ENCODE measurements around the gene ANXA2R.

ANXA2R gene

DNA sequence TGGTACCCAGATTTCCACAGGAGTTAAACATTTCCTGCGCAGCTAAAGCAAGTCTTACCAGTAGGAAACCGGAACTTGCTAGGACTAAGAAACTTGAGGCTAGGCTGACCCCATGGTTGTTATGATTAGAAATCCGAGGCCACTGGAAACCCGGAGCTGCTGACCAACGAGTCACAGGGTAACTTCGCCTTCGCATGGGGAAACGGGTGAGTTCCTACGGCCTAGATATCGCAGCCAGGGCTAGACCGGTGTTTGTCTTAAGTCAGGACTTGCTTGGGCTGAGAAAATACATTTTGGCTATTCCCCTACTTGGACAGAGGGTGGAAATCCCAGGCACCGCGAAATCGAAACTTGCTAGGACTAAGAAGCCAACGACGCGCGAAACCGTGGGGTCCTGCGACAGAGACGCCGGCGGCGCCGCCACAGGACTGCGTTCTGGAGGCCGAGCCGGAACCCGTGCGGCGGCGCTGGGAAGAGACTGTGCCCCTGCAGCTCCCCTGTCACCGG lies 1.6 kb upstream of the ANXA2R start:
- H3K36me3 ChIP-seq (ENCODE audit: control insufficient read depth, low read length) = no peaks in the 10 kb centered on the region; the same call in 1 of the 2 replicates
- no peaks in the 10 kb centered on the region; the same call in 1 of the 2 replicates for H4K20me1 ChIP-seq (ENCODE audit: control insufficient read depth, insufficient read depth, low read depth, low read length)
- peaks cover 49% of the 10 kb centered on the region for H3K4me1 ChIP-seq (ENCODE audit: control insufficient read depth, low read length)
- H3F3A ChIP-seq (ENCODE audit: control insufficient read depth, insufficient read depth) = peaks cover 22% of the 10 kb centered on the region
- peak overlapping the region; percentile 96 for H3K4me2 ChIP-seq (ENCODE audit: low read length)
- H3K9me2 ChIP-seq (replicated peaks; ENCODE audit: control insufficient read depth, low read length) = no peaks in the 10 kb centered on the region
- H3K27me3 ChIP-seq (ENCODE audit: control insufficient read depth, low read length) = no peaks in the 10 kb centered on the region
- H3K79me2 ChIP-seq (ENCODE audit: control insufficient read depth, low read length) = peaks cover 35% of the 10 kb centered on the region
- peak overlapping the region; percentile 93 for H3K4me3 ChIP-seq (ENCODE audit: low read length)
- no peaks in the 10 kb centered on the region for H3K9me3 ChIP-seq (ENCODE audit: control insufficient read depth, insufficient read depth, low read length)
- H3K27ac ChIP-seq (ENCODE audit: low read depth, low read length) = peak overlapping the region; percentile 93
- TF ChIP-seq, protein P1, sequence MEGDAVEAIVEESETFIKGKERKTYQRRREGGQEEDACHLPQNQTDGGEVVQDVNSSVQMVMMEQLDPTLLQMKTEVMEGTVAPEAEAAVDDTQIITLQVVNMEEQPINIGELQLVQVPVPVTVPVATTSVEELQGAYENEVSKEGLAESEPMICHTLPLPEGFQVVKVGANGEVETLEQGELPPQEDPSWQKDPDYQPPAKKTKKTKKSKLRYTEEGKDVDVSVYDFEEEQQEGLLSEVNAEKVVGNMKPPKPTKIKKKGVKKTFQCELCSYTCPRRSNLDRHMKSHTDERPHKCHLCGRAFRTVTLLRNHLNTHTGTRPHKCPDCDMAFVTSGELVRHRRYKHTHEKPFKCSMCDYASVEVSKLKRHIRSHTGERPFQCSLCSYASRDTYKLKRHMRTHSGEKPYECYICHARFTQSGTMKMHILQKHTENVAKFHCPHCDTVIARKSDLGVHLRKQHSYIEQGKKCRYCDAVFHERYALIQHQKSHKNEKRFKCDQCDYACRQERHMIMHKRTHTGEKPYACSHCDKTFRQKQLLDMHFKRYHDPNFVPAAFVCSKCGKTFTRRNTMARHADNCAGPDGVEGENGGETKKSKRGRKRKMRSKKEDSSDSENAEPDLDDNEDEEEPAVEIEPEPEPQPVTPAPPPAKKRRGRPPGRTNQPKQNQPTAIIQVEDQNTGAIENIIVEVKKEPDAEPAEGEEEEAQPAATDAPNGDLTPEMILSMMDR (IDR thresholded peaks at IDR 0.05; ENCODE audit: low read depth, low read length, poor library complexity, severe bottlenecking) = no peak
- TF ChIP-seq EZH2phosphoT487 (IDR thresholded peaks at IDR 0.05; ENCODE audit: borderline replicate concordance, low read length) = no peak

DNA sequence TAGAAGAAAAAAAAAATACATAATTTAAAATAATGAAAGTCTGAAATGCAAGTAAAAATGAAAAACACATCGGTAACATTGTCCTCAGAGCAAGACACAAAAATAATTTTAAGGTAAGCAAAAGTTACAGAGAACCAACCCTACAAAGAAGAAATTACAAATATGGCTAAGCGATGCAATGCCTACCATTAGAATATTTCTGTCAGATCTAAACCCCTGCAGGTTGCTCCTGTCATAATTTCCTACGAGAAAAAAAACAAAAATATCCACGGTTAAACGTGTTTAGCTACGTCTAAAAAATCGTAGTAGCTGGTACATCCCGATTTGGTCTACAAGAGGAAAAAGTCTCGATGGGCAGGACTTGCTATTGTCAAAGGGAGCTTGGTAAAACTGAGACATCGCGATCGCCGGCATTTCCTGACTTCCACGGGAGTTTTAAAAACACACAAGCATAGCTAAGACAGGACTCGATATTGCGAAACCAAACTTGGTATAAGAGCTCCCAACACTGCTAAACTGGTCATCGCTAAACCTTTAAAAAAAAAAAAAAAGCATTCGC lies 1.1 kb upstream of the ANXA2R start:
- H3K79me2 ChIP-seq (ENCODE audit: control insufficient read depth, low read length) = peaks cover 35% of the 10 kb centered on the region
- no peaks in the 10 kb centered on the region for H3K9me2 ChIP-seq (replicated peaks; ENCODE audit: control insufficient read depth, low read length)
- H4K20me1 ChIP-seq (ENCODE audit: control insufficient read depth, insufficient read depth, low read depth, low read length) = no peaks in the 10 kb centered on the region; the same call in 1 of the 2 replicates
- H3K4me1 ChIP-seq (ENCODE audit: control insufficient read depth, low read length) = peaks cover 49% of the 10 kb centered on the region
- peak overlapping the region; percentile 96 for H3K4me2 ChIP-seq (ENCODE audit: low read length)
- peak overlapping the region; percentile 93 for H3K27ac ChIP-seq (ENCODE audit: low read depth, low read length)
- H3K9me3 ChIP-seq (ENCODE audit: control insufficient read depth, insufficient read depth, low read length) = no peaks in the 10 kb centered on the region
- no peaks in the 10 kb centered on the region; the same call in 1 of the 2 replicates for H3K36me3 ChIP-seq (ENCODE audit: control insufficient read depth, low read length)
- TF ChIP-seq EZH2phosphoT487 (IDR thresholded peaks at IDR 0.05; ENCODE audit: borderline replicate concordance, low read length) = no peak
- TF ChIP-seq, protein P1 (IDR thresholded peaks at IDR 0.05; ENCODE audit: low read depth, low read length, poor library complexity, severe bottlenecking) = no peak
- H3K4me3 ChIP-seq (ENCODE audit: low read length) = peak overlapping the region; percentile 93
- no peaks in the 10 kb centered on the region for H3K27me3 ChIP-seq (ENCODE audit: control insufficient read depth, low read length)
- H3F3A ChIP-seq (ENCODE audit: control insufficient read depth, insufficient read depth) = peaks cover 22% of the 10 kb centered on the region

DNA sequence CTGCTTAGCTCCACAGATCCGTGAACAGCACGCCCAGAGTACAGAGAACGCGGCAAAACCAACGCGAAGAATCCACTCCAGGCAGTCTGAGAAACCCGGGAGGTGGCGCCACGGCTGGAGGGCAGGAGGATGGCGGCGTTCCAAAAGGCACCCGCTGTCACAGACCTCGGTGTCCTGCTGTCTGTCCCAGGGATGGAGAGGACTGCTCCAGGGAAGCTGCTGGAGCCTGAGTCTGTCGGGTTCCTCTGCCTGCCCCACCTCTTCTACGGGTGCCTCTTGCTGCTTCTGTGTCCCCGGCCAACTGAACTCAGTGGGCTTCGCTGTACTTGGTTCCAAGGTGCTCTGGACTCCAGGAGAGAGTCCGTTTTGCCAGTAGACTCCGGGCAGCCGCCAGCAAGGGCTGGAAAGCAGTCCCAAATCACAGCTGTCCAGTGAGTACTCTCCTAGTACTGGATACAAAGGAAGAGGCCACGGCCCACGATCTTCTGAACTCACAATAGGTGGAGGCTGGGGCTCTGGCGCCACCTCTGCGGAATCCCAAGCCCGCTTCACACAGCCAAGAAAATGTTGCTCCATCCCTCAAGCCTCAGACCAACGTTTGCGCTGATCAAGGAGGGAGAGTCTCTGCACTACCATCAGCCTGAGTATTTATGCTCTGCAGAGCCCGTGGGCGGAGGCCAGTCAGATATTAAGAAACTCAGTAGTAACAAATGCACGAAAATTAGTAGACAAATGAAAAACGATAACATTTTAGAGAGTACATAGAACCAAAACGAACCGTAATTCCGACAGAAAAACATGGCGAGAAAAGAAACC lies 440 bp downstream of the ANXA2R start:
- Histone ChIP-seq H3K36me3 (ENCODE audit: control insufficient read depth, low read length) (no peaks in the 10 kb centered on the region; the same call in 1 of the 2 replicates), H3K4me1 (ENCODE audit: control insufficient read depth, low read length) (peaks cover 52% of the 10 kb centered on the region), H4K20me1 (ENCODE audit: control insufficient read depth, insufficient read depth, low read depth, low read length) (no peaks in the 10 kb centered on the region; the same call in 1 of the 2 replicates), H3K4me2 (ENCODE audit: low read length) (peak overlapping the region; percentile 96), H3F3A (ENCODE audit: control insufficient read depth, insufficient read depth) (peaks cover 22% of the 10 kb centered on the region), H3K27me3 (ENCODE audit: control insufficient read depth, low read length) (no peaks in the 10 kb centered on the region), H3K27ac (ENCODE audit: low read depth, low read length) (peak overlapping the region; percentile 93), H3K4me3 (ENCODE audit: low read length) (peak overlapping the region; percentile 93), H3K9me2 (replicated peaks; ENCODE audit: control insufficient read depth, low read length) (no peaks in the 10 kb centered on the region), H3K9me3 (ENCODE audit: control insufficient read depth, insufficient read depth, low read length) (no peaks in the 10 kb centered on the region), H3K79me2 (ENCODE audit: control insufficient read depth, low read length) (peaks cover 35% of the 10 kb centered on the region)
- TF ChIP-seq, protein P1 (IDR thresholded peaks at IDR 0.05; ENCODE audit: low read depth, low read length, poor library complexity, severe bottlenecking) = peak; percentile 48
- TF ChIP-seq EZH2phosphoT487 (IDR thresholded peaks at IDR 0.05; ENCODE audit: borderline replicate concordance, low read length) = no peak
